WTC11 (cell line): Measurements from ENCODE around the gene CYB5A.

Experiments used
- CREB1 ChIP-seq: sonication (generic); formaldehyde crosslinking; IDR thresholded peaks from 2 replicates; pipeline ENCODE4 v1.8.0; 2023; ENCODE audit warnings: mild to moderate bottlenecking, missing genetic modification reagents
- ESRRA ChIP-seq: sonication (generic); formaldehyde crosslinking; IDR thresholded peaks from 2 replicates; pipeline ENCODE4 v1.8.1; 2022; ENCODE audit warnings: mild to moderate bottlenecking, missing genetic modification reagents, borderline replicate concordance
- HMGA2 ChIP-seq: fragments of 250-450 bp; sonication (Bioruptor Pico); IDR thresholded peaks from 2 replicates; pipeline ENCODE4 v1.4.0; 2021; ENCODE audit warnings: mild to moderate bottlenecking, moderate library complexity
- NFYB ChIP-seq: sonication (generic); formaldehyde crosslinking; conservative IDR thresholded peaks from 2 replicates; pipeline ENCODE4 v1.8.0; 2022; ENCODE audit warnings: low read depth, missing genetic modification reagents
- RELA ChIP-seq: sonication (generic); formaldehyde crosslinking; IDR thresholded peaks from 2 replicates; pipeline ENCODE4 v1.8.1; 2022; ENCODE audit warnings: missing genetic modification reagents, mild to moderate bottlenecking, borderline replicate concordance
- SMAD3 ChIP-seq: sonication (generic); formaldehyde crosslinking; IDR thresholded peaks from 2 replicates; pipeline ENCODE4 v1.8.0; 2022; ENCODE audit warnings: missing genetic modification reagents, mild to moderate bottlenecking, borderline replicate concordance
- ZNF317 ChIP-seq: sonication (generic); formaldehyde crosslinking; IDR thresholded peaks from 2 replicates; pipeline ENCODE4 v1.8.1; 2023; ENCODE audit warnings: low read depth, mild to moderate bottlenecking, moderate library complexity, missing genetic modification reagents, borderline replicate concordance
- ZNF396 ChIP-seq: fragments of 250-450 bp; sonication (Bioruptor Pico); IDR thresholded peaks from 2 replicates; pipeline ENCODE4 v1.8.0; 2021; ENCODE audit warnings: mild to moderate bottlenecking, moderate library complexity, borderline replicate concordance
- TF ChIP-seq, protein P1 (sequence below): fragments of 200-600 bp; IDR thresholded peaks from 2 replicates; pipeline ENCODE4 v1.8.0; 2022; ENCODE audit warnings: antibody characterized with exemption
- TF ChIP-seq, protein P2 (sequence below): sonication (generic); formaldehyde crosslinking; IDR thresholded peaks from 2 replicates; pipeline ENCODE4 v1.8.0; 2022; ENCODE audit warnings: mild to moderate bottlenecking, missing genetic modification reagents
- TF ChIP-seq, protein P3 (sequence below): fragments of 250-450 bp; sonication (Bioruptor Pico); IDR thresholded peaks from 2 replicates; pipeline ENCODE4 v1.9.0; 2021; ENCODE audit warnings: moderate library complexity, mild to moderate bottlenecking, inconsistent platforms, borderline replicate concordance
- TF ChIP-seq, protein P4 (sequence below): sonication (generic); formaldehyde crosslinking; IDR thresholded peaks from 2 replicates; pipeline ENCODE4 v1.8.0; 2023; ENCODE audit warnings: missing genetic modification reagents
- TF ChIP-seq, protein P5 (sequence below): sonication (generic); formaldehyde crosslinking; IDR thresholded peaks from 2 replicates; pipeline ENCODE4 v1.8.0; 2022; ENCODE audit warnings: mild to moderate bottlenecking, missing genetic modification reagents

DNA sequence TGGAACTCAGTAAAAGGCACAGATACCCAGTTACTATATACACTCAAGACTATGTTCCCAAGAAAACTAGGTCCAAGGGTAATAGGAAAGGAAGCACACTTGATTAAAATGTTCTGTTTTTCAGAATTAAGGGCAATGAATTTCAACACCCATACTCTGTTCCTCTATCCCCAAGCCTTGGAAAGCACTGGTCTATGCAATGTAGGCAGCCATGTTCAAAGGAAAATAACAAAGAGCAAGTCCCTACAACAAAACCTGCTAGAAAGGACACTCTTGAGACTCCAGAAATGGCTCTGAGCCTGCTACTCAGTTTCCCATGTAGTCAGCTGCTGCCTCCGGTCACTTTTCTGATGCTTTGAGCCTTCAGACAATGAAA lies 6.8 kb downstream of the CYB5A start:
- TF ChIP-seq NFYB (CRISPR knock-in tag) (no peak), ESRRA (CRISPR knock-in tag) (no peak), HMGA2 (CRISPR knock-in tag) (no peak), ZNF317 (CRISPR knock-in tag) (no peak), SMAD3 (no peak), ZNF396 (CRISPR knock-in tag) (no peak), RELA (CRISPR knock-in tag) (no peak), CREB1 (CRISPR knock-in tag) (no peak)
- TF ChIP-seq, protein P1, sequence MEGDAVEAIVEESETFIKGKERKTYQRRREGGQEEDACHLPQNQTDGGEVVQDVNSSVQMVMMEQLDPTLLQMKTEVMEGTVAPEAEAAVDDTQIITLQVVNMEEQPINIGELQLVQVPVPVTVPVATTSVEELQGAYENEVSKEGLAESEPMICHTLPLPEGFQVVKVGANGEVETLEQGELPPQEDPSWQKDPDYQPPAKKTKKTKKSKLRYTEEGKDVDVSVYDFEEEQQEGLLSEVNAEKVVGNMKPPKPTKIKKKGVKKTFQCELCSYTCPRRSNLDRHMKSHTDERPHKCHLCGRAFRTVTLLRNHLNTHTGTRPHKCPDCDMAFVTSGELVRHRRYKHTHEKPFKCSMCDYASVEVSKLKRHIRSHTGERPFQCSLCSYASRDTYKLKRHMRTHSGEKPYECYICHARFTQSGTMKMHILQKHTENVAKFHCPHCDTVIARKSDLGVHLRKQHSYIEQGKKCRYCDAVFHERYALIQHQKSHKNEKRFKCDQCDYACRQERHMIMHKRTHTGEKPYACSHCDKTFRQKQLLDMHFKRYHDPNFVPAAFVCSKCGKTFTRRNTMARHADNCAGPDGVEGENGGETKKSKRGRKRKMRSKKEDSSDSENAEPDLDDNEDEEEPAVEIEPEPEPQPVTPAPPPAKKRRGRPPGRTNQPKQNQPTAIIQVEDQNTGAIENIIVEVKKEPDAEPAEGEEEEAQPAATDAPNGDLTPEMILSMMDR, result no peak
- TF ChIP-seq, protein P2, sequence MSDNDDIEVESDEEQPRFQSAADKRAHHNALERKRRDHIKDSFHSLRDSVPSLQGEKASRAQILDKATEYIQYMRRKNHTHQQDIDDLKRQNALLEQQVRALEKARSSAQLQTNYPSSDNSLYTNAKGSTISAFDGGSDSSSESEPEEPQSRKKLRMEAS (CRISPR knock-in tag), result no peak
- TF ChIP-seq, protein P3, sequence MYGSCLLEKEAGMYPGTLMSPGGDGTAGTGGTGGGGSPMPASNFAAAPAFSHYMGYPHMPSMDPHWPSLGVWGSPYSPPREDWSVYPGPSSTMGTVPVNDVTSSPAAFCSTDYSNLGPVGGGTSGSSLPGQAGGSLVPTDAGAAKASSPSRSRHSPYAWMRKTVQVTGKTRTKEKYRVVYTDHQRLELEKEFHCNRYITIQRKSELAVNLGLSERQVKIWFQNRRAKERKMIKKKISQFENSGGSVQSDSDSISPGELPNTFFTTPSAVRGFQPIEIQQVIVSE (CRISPR knock-in tag), result no peak
- TF ChIP-seq, protein P4, sequence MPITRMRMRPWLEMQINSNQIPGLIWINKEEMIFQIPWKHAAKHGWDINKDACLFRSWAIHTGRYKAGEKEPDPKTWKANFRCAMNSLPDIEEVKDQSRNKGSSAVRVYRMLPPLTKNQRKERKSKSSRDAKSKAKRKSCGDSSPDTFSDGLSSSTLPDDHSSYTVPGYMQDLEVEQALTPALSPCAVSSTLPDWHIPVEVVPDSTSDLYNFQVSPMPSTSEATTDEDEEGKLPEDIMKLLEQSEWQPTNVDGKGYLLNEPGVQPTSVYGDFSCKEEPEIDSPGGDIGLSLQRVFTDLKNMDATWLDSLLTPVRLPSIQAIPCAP, result no peak
- TF ChIP-seq, protein P5, sequence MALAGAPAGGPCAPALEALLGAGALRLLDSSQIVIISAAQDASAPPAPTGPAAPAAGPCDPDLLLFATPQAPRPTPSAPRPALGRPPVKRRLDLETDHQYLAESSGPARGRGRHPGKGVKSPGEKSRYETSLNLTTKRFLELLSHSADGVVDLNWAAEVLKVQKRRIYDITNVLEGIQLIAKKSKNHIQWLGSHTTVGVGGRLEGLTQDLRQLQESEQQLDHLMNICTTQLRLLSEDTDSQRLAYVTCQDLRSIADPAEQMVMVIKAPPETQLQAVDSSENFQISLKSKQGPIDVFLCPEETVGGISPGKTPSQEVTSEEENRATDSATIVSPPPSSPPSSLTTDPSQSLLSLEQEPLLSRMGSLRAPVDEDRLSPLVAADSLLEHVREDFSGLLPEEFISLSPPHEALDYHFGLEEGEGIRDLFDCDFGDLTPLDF, result no peak
